Stimulated activated CD4-positive, alpha-beta T cell treated with anti-CD3 and anti-CD28 coated beads, Interleukin-1b, Interleukin-23, amount 100 ng/mL, for 1 hour (primary cell): ENCODE data around the gene UST.
"Not testable (repeated sequence)": the region's sequence is repeated elsewhere in the genome, so short reads cannot be mapped to it uniquely, and the experiment has no call there.

ENCODE experiments used
- DNase-seq, 2 donors: peaks; one replicate each; pipeline ENCODE4 v3.0.0-alpha.2; 2020; ENCODE audit warnings: low read depth in 2 of 2

Gene UST

GRCh38 chr6:148973538-148974208 is 226.8 kb downstream of the UST start:
- no peak for DNase-seq

GRCh38 chr6:148974351-148974750 is 227.5 kb downstream of the UST start:
- DNase-seq = no peak

- not testable (repeated sequence) for DNase-seq
Measured at GRCh38 chr6:148978298-148978697, 231.5 kb downstream of the UST start.

- no peak for DNase-seq
Measured at GRCh38 chr6:148979014-148979901, 232.4 kb downstream of the UST start.

- no peak for DNase-seq
Measured at GRCh38 chr6:148980234-148980633, 233.4 kb downstream of the UST start.

- DNase-seq = no peak
Measured at GRCh38 chr6:148981515-148981914, 234.7 kb downstream of the UST start.

GRCh38 chr6:148983101-148983761 is 236.4 kb downstream of the UST start:
- no peak for DNase-seq

GRCh38 chr6:148983966-148984365 is 237.1 kb downstream of the UST start:
- DNase-seq = no peak

GRCh38 chr6:148984531-148985056 is 237.8 kb downstream of the UST start:
- DNase-seq = no peak

GRCh38 chr6:148985499-148985898 is 238.7 kb downstream of the UST start:
- DNase-seq = no peak

- no peak for DNase-seq
Measured at GRCh38 chr6:148986608-148987007, 239.8 kb downstream of the UST start.

- no peak for DNase-seq
Measured at GRCh38 chr6:148987982-148988381, 241.2 kb downstream of the UST start.

GRCh38 chr6:148989585-148989984 is 242.8 kb downstream of the UST start:
- DNase-seq = no peak

GRCh38 chr6:148990403-148990802 is 243.6 kb downstream of the UST start:
- DNase-seq = no peak

GRCh38 chr6:148996815-148997214 is 250.0 kb downstream of the UST start:
- DNase-seq = no peak

- DNase-seq = no peak
Measured at GRCh38 chr6:148997865-148998264, 251.0 kb downstream of the UST start.

- no peak for DNase-seq
Measured at GRCh38 chr6:148998704-148999103, 251.9 kb downstream of the UST start.

- DNase-seq = no peak
Measured at GRCh38 chr6:148999501-148999900, 252.7 kb downstream of the UST start.

- DNase-seq = no peak
Measured at GRCh38 chr6:148999929-149000468, 253.2 kb downstream of the UST start.

- DNase-seq = no peak
Measured at GRCh38 chr6:149001422-149001821, 254.6 kb downstream of the UST start.

- DNase-seq = no peak
Measured at GRCh38 chr6:149003560-149003959, 256.7 kb downstream of the UST start.

GRCh38 chr6:149004664-149005063 is 257.8 kb downstream of the UST start:
- DNase-seq = no peak
